Suppressor macrophage (primary cell): ENCODE results near the gene ENO1.

Experiments
- DNase-seq, 4 experiments: peaks; one replicate each; pipeline ENCODE4 v3.0.0-alpha.2; 2020 to 2022

Gene ENO1

DNA sequence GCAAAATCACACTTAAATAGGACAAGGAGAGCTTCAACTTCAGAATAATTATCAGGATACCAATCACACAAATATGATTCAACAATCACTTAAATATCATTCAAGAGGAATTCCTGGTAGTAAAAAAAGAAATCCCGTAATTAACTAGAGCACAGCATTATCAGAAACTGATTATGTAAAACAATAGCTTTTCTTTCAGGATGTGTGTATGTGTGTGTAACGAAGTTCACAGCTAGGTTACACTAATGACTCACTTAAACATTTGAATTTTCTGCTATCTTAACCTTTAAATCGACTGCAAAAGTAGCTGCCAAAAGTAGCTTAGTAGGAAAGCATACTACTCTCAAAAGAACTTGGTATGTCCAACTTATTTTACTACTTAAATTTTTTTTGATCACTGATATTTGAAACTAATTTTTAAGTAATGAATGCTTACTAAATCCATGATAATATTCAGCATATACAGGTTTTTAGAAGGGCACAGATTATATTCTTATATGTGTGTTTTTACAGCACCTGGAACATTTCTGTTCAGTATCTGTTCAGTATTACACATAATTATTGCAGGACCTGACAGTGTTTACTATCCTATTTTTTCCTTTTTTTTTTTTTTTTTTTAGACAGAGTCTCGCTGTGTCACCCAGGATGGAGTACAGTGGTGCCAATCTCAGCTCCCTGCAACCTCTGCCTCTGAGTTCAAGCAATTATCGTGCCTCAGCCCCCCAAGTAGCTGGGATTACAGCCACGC is 65.3 kb downstream of the ENO1 start:
- no peak for DNase-seq

DNA sequence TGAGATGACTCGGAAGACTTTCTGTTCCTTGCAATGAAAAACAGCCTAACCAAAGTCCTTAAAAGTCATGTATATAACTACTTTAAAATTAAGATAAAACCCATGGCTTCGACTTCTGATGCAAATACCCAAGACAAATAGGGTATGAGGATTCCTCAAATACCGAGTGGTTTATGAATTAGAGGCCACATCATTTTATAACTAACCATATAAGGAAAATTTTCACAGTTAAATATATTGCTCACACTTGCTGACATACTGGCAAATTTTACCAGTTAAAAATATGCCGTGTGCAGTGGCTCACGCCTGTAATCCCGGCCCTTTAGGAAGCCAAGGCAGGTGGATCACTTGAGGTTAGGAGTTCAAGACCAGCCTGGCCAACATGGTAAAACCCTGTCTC is 66.4 kb downstream of the ENO1 start:
- no peak for DNase-seq
